HepG2 (cell line): Measurements from ENCODE around the gene MYRIP. TPM values are rescaled to one million over a fixed set of nuclear protein-coding genes. Genes with fewer than 3 reads are reported as not detected.

Experiments used
- ATAC-seq: fragments of 200-7000 bp; cut with Tn5 transposase; 3 replicates; pipeline ENCODE4 v1.9.1; 2020; ENCODE audit warnings: mild to moderate bottlenecking, moderate library complexity
- BruUV-seq: library from RNA; stranded (reverse); fragments of 400-500 nt; replicated peaks from 2 replicates; lab custom pipeline; 2021; lab: Mats Ljungman, UMichigan
- CTCF ChIA-PET: fragments of 300-600 bp; formaldehyde crosslinking; extraction: SDS; loops from one replicate; lab custom pipeline; 2021; ENCODE audit warnings: low total read pairs, inconsistent platforms, low intra/inter-chr PET ratio; lab: Yijun Ruan, JAX
- POLR2A ChIA-PET: fragments of 350-600 bp; sonication (Branson Sonifier 250); formaldehyde crosslinking; loops from one replicate; lab custom pipeline; 2020; ENCODE audit warnings: antibody characterized with exemption, inconsistent platforms; lab: Yijun Ruan, JAX
- DNase-seq: peaks from one replicate; pipeline ENCODE4 v3.0.0-alpha.2; 2015; ENCODE audit warnings: low spot score
- FAIRE-seq: peaks from 3 replicates; lab custom pipeline; 2011; peaks lifted over from hg19 to GRCh38; lab: Jason Lieb, UNC
- H2AFZ ChIP-seq: one replicate; pipeline ENCODE4 v1.6.1; 2011; ENCODE audit warnings: low read length, inconsistent platforms
- H3K27ac ChIP-seq: fragments of 300-600 bp; 3 replicates; pipeline ENCODE4 v1.8.0; 2011; ENCODE audit warnings: mixed run types, mild to moderate bottlenecking, mixed read lengths, low read length, inconsistent platforms; ENCODE audit not compliant: insufficient read depth; ENCODE audit errors: extremely low read length
- H3K27me3 ChIP-seq, 2 experiments: fragments of 200-600 bp in 1 of 2; 2 replicates in 1 of 2; 3 replicates in 1 of 2; pipeline versions ENCODE4 v1.6.0 to v1.8.0; 2011; ENCODE audit warnings: low read length in 2 of 2, mild to moderate bottlenecking in 2 of 2, moderate library complexity in 2 of 2, inconsistent platforms in 1 of 2; ENCODE audit not compliant: insufficient read depth in 2 of 2, control insufficient read depth in 1 of 2
- H3K36me3 ChIP-seq, 2 experiments: fragments of 200-600 bp in 1 of 2; replicated peaks in 1 of 2; 2 replicates in 1 of 2; 3 replicates in 1 of 2; pipeline versions ENCODE4 v1.5.1 to v1.8.0; 2011; ENCODE audit warnings: low read length in 2 of 2, inconsistent platforms in 1 of 2; ENCODE audit not compliant: insufficient read depth in 2 of 2, control insufficient read depth in 1 of 2
- H3K4me1 ChIP-seq: 2 replicates; pipeline ENCODE4 v1.5.1; 2012; ENCODE audit warnings: low read length, inconsistent platforms; ENCODE audit not compliant: insufficient read depth
- H3K4me2 ChIP-seq: 2 replicates; pipeline ENCODE4 v1.6.0; 2011; ENCODE audit warnings: low read depth, low read length, inconsistent platforms
- H3K4me3 ChIP-seq, 3 experiments: fragments of 200-600 bp in 1 of 3; sonication (generic), shearing (Covaris generic) in 1 of 3; replicated peaks in 1 of 3; 2 replicates each; pipeline ENCODE4 v1.5.1; 2011 to 2016; ENCODE audit warnings: low read length in 3 of 3, inconsistent platforms in 2 of 3, low read depth in 2 of 3, mild to moderate bottlenecking in 2 of 3, control low read depth in 1 of 3, mixed read lengths in 1 of 3; ENCODE audit not compliant: insufficient read depth in 1 of 3
- H3K79me2 ChIP-seq: one replicate; pipeline ENCODE4 v1.6.1; 2011; ENCODE audit warnings: low read length, inconsistent platforms; ENCODE audit not compliant: insufficient read depth
- H3K9ac ChIP-seq: 2 replicates; pipeline ENCODE4 v1.6.0; 2011; ENCODE audit warnings: mild to moderate bottlenecking, low read depth, low read length, inconsistent platforms; ENCODE audit not compliant: insufficient read depth
- H3K9me3 ChIP-seq: 2 replicates; pipeline ENCODE4 v1.5.1; 2012; ENCODE audit warnings: mild to moderate bottlenecking, low read length
- H4K20me1 ChIP-seq: 2 replicates; pipeline ENCODE4 v1.6.0; 2011; ENCODE audit warnings: inconsistent platforms, mild to moderate bottlenecking, low read length, moderate library complexity; ENCODE audit not compliant: insufficient read depth
- CEBPG ChIP-seq: IDR thresholded peaks from 2 replicates; pipeline ENCODE4 v1.6.1; 2016
- ETV6 ChIP-seq: sonication (generic); formaldehyde crosslinking; conservative IDR thresholded peaks from 2 replicates; pipeline ENCODE4 v1.4.0; 2020; ENCODE audit warnings: missing genetic modification reagents
- FOXA3 ChIP-seq: IDR thresholded peaks from 2 replicates; pipeline ENCODE4 v1.6.1; 2016; ENCODE audit warnings: missing genetic modification reagents, missing compliant biosample characterization
- FOXK2 ChIP-seq: fragments of 450-650 bp; IDR thresholded peaks from 2 replicates; pipeline ENCODE4 v1.6.1; 2016
- JUN ChIP-seq: sonication (generic); formaldehyde crosslinking; IDR thresholded peaks from 2 replicates; pipeline ENCODE4 v1.4.0; 2020; ENCODE audit warnings: mild to moderate bottlenecking, missing genetic modification reagents
- MIER2 ChIP-seq: IDR thresholded peaks from 2 replicates; pipeline ENCODE4 v1.6.1; 2016; ENCODE audit warnings: missing biosample characterization, missing genetic modification reagents
- STAT5B ChIP-seq: sonication (generic); formaldehyde crosslinking; IDR thresholded peaks from 2 replicates; pipeline ENCODE4 v1.4.0; 2020; ENCODE audit warnings: missing genetic modification reagents
- SUZ12 ChIP-seq: fragments of 150-350 bp; IDR thresholded peaks from 2 replicates; pipeline ENCODE4 v1.6.1; 2014; ENCODE audit warnings: low read depth, low read length
- YEATS4 ChIP-seq: sonication (generic); formaldehyde crosslinking; IDR thresholded peaks from 2 replicates; pipeline ENCODE4 v1.4.0; 2020; ENCODE audit warnings: missing genetic modification reagents, borderline replicate concordance
- ZZZ3 ChIP-seq: sonication (generic); formaldehyde crosslinking; IDR thresholded peaks from 2 replicates; pipeline ENCODE4 v1.4.0; 2020; ENCODE audit warnings: missing genetic modification reagents, mild to moderate bottlenecking, borderline replicate concordance
- WGBS: methylation state at CpG from one replicate; pipeline ENCODE4 v1.1.6; 2017; ENCODE audit warnings: low lambda C conversion rate; 5-methylcytosine and 5-hydroxymethylcytosine counted together
- in situ Hi-C: cut with HindIII; loops from 2 replicates; pipeline ENCODE4 v1.10.0; 2017; ENCODE audit warnings: low pct_unique_long_range_greater_than_20kb; ENCODE audit not compliant: extremely low pct_ligation_motif_present
- intact Hi-C: fragments of 100-400 bp; cut with micrococcal nuclease; formaldehyde crosslinking; loops from one replicate; pipeline ENCODE4 v1.10.0; 2022; ENCODE audit not compliant: unreplicated experiment
- polyA plus RNA-seq, 8 experiments: library from polyadenylated mRNA; depleted of rRNA in 3 of 8; stranded (reverse) in 7 of 8; unstranded in 1 of 8; fragments of >200 nt; fragmentation: Illumina TruSeq in 4 of 8; extraction: Trizol in 4 of 8; gene quantifications; 2 replicates each; pipeline versions ENCODE4 v1.2.1 to v1.2.3, GENCODE V29; 2011 to 2016; ENCODE audit warnings: low read depth in 4 of 8, missing spikeins in 1 of 8, mixed read lengths in 1 of 8; ENCODE audit not compliant: insufficient read depth in 1 of 8
- total RNA-seq, 5 experiments: library from RNA; depleted of rRNA; stranded (reverse); fragments of >200 nt; fragmentation: Illumina TruSeq; extraction: Trizol; gene quantifications; 2 replicates each; pipeline ENCODE4 v1.2.3, GENCODE V29; 2016; ENCODE audit warnings: low read depth in 1 of 5
- TF ChIP-seq, protein P1 (sequence below): sonication (generic); formaldehyde crosslinking; IDR thresholded peaks from 2 replicates; pipeline ENCODE4 v1.4.0; 2020; ENCODE audit warnings: missing genetic modification reagents
- TF ChIP-seq, protein P2 (sequence below): sonication (generic); formaldehyde crosslinking; IDR thresholded peaks from 2 replicates; pipeline ENCODE4 v1.4.0; 2020; ENCODE audit warnings: missing genetic modification reagents, borderline replicate concordance
- TF ChIP-seq, protein P3 (sequence below): sonication (generic); formaldehyde crosslinking; IDR thresholded peaks from 2 replicates; pipeline ENCODE4 v1.5.0; 2020; ENCODE audit warnings: mild to moderate bottlenecking, missing genetic modification reagents

Gene MYRIP
- total and polyA plus RNA-seq, 2 of the 13 experiments (the other 11 are each of a cell fraction or from before 2014, with no cell fraction given), result 0.64 to 0.84 TPM

DNA sequence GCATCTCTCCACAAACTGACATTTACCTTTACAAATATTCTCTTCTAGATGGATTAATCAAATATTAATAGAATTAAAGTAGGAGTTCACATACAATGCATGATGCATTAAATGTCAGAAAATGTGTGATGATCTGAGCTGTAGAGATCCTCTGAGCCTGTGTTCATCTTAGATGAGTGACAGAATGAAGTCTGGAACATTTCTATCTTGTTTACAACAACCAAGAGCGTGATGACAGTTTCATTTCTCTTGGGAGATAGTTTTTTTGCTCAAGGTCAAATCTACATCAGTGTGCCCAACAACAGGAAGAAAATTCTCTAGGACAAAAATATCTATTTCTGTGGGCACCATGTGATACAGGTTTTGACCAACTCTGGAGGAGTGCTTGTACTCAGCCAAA lies 211.9 kb downstream of the MYRIP start:
- Histone ChIP-seq H4K20me1 (no peaks in the 10 kb centered on the region), H3K27me3 (no peaks in the 10 kb centered on the region), H3K79me2 (no peaks in the 10 kb centered on the region), H3K4me3 (no peak overlapping the region), H3K4me1 (no peaks in the 10 kb centered on the region), H3K27ac (no peak overlapping the region), H3K9me3 (peaks cover 14% of the 10 kb centered on the region; the same call in 1 of the 2 replicates), H3K36me3 (no peaks in the 10 kb centered on the region), H2AFZ (no peak overlapping the region), H3K9ac (no peak overlapping the region), H3K4me2 (no peak overlapping the region)
- CTCF ChIA-PET, result no interaction called here
- ATAC-seq (no peak), DNase-seq (no peak), FAIRE-seq (no peak)
- in situ Hi-C loops, result no loop called here
- POLR2A ChIA-PET, result no interaction called here
- intact Hi-C loops, result no loop called here
- no TSS peak for BruUV-seq
- TF ChIP-seq, protein P1, sequence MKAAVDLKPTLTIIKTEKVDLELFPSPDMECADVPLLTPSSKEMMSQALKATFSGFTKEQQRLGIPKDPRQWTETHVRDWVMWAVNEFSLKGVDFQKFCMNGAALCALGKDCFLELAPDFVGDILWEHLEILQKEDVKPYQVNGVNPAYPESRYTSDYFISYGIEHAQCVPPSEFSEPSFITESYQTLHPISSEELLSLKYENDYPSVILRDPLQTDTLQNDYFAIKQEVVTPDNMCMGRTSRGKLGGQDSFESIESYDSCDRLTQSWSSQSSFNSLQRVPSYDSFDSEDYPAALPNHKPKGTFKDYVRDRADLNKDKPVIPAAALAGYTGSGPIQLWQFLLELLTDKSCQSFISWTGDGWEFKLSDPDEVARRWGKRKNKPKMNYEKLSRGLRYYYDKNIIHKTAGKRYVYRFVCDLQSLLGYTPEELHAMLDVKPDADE, result no peak
- TF ChIP-seq CEBPG (CRISPR knock-in tag) (no peak), JUN (CRISPR knock-in tag) (no peak), MIER2 (CRISPR knock-in tag) (no peak), YEATS4 (CRISPR knock-in tag) (no peak)
- TF ChIP-seq, protein P2, sequence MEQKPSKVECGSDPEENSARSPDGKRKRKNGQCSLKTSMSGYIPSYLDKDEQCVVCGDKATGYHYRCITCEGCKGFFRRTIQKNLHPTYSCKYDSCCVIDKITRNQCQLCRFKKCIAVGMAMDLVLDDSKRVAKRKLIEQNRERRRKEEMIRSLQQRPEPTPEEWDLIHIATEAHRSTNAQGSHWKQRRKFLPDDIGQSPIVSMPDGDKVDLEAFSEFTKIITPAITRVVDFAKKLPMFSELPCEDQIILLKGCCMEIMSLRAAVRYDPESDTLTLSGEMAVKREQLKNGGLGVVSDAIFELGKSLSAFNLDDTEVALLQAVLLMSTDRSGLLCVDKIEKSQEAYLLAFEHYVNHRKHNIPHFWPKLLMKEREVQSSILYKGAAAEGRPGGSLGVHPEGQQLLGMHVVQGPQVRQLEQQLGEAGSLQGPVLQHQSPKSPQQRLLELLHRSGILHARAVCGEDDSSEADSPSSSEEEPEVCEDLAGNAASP (CRISPR knock-in tag), result no peak
- WGBS, result 20% methylated on average over 1 of the region's 1 CpG

DNA sequence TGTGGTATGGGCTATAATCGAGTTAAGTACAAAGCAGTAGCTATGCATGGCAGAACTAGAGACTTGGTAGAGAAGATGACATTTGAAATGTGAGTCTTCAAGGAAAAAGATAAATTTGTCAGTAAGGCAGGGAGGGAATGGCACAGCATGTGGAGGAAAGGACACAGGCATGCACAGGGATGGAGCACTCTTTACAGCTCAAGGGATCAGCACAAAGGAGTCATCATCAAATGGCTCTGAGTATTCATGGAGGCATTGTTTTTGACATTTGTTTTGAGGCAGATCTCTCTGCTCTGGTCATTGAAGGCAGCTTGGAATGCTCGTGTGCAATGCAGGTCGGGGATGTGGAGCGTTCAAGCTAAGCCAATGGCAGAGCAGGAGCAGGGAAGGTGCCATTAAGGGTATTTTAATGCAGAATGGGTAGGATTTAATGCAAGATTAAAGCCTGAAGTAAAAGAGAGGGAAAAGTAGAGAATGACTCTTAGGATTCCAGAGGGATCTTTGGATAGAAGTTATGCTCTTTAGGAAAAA lies 213.0 kb downstream of the MYRIP start:
- no TSS peak for BruUV-seq
- WGBS, result 30% methylated on average over 4 of the region's 4 CpGs
- no peak overlapping the region for H3K27ac ChIP-seq
- no peaks in the 10 kb centered on the region for H4K20me1 ChIP-seq
- no peaks in the 10 kb centered on the region for H3K79me2 ChIP-seq
- no peak overlapping the region for H2AFZ ChIP-seq
- peaks cover 14% of the 10 kb centered on the region; the same call in 1 of the 2 replicates for H3K9me3 ChIP-seq
- no peak overlapping the region for H3K4me2 ChIP-seq
- intact Hi-C loops (no loop called here), in situ Hi-C loops (no loop called here)
- FAIRE-seq, result no peak
- H3K27me3 ChIP-seq, result no peaks in the 10 kb centered on the region
- H3K36me3 ChIP-seq, result no peaks in the 10 kb centered on the region
- no peaks in the 10 kb centered on the region for H3K4me1 ChIP-seq
- CTCF ChIA-PET, result no interaction called here
- H3K4me3 ChIP-seq, result no peak overlapping the region
- ATAC-seq, result no peak
- POLR2A ChIA-PET, result no interaction called here
- no peak overlapping the region for H3K9ac ChIP-seq
- no peak for DNase-seq
- TF ChIP-seq FOXK2, result no peak
- TF ChIP-seq FOXA3 (CRISPR knock-in tag), result no peak
- no peak for TF ChIP-seq ZZZ3 (CRISPR knock-in tag)
- TF ChIP-seq STAT5B (CRISPR knock-in tag), result no peak
- TF ChIP-seq SUZ12, result no peak
- TF ChIP-seq ETV6 (CRISPR knock-in tag), result no peak
- TF ChIP-seq, protein P3, sequence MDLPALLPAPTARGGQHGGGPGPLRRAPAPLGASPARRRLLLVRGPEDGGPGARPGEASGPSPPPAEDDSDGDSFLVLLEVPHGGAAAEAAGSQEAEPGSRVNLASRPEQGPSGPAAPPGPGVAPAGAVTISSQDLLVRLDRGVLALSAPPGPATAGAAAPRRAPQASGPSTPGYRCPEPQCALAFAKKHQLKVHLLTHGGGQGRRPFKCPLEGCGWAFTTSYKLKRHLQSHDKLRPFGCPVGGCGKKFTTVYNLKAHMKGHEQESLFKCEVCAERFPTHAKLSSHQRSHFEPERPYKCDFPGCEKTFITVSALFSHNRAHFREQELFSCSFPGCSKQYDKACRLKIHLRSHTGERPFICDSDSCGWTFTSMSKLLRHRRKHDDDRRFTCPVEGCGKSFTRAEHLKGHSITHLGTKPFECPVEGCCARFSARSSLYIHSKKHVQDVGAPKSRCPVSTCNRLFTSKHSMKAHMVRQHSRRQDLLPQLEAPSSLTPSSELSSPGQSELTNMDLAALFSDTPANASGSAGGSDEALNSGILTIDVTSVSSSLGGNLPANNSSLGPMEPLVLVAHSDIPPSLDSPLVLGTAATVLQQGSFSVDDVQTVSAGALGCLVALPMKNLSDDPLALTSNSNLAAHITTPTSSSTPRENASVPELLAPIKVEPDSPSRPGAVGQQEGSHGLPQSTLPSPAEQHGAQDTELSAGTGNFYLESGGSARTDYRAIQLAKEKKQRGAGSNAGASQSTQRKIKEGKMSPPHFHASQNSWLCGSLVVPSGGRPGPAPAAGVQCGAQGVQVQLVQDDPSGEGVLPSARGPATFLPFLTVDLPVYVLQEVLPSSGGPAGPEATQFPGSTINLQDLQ (CRISPR knock-in tag), result no peak
